Sigmoid colon (tissue), 7 donors: Measurements from ENCODE around the gene YAP1. TPM values are rescaled to one million over a fixed set of nuclear protein-coding genes. Genes with fewer than 3 reads are reported as not detected.

Source experiments
- DNase-seq: peaks from one replicate; pipeline ENCODE4 v3.0.0-alpha.2; 2019
- H3K27ac ChIP-seq, 4 donors: fragments of 200-600 bp; sonication (generic); one replicate each; pipeline ENCODE4 v1.5.1; 2016 to 2019; ENCODE audit warnings: mild to moderate bottlenecking in 1 of 4
- H3K27me3 ChIP-seq, 3 donors: fragments of 200-600 bp; sonication (generic); one replicate each; pipeline ENCODE4 v1.5.1; 2019; ENCODE audit warnings: mild to moderate bottlenecking in 1 of 3
- H3K36me3 ChIP-seq, 4 donors: fragments of 200-600 bp; sonication (generic); one replicate each; pipeline ENCODE4 v1.5.1; 2016 to 2019
- H3K4me1 ChIP-seq, 4 donors: fragments of 200-600 bp; sonication (generic); one replicate each; pipeline ENCODE4 v1.5.1; 2017 to 2019
- H3K4me3 ChIP-seq, 4 donors: fragments of 200-600 bp; sonication (generic); one replicate each; pipeline ENCODE4 v1.5.1; 2017 to 2019; ENCODE audit warnings: mild to moderate bottlenecking in 2 of 4, moderate library complexity in 1 of 4
- H3K9me3 ChIP-seq, 4 donors: fragments of 200-600 bp in 3 of 4; sonication (generic) in 3 of 4; one replicate each; pipeline versions ENCODE4 v1.5.1 to v1.6.1; 2013 to 2019
- EP300 ChIP-seq, 4 donors: sonication (generic); formaldehyde crosslinking; IDR thresholded peaks; one replicate each; pipeline ENCODE4 v1.6.1; 2017; ENCODE audit warnings: antibody characterized with exemption in 4 of 4
- POLR2A ChIP-seq, 2 donors: fragments of 450-650 bp; IDR thresholded peaks; one replicate each; pipeline ENCODE4 v1.6.1; 2016; ENCODE audit warnings: antibody characterized with exemption in 2 of 2, mild to moderate bottlenecking in 2 of 2, moderate library complexity in 2 of 2
- POLR2AphosphoS5 ChIP-seq, 4 donors: sonication (generic); formaldehyde crosslinking; IDR thresholded peaks; one replicate each; pipeline ENCODE4 v1.6.1; 2017; ENCODE audit warnings: antibody characterized with exemption in 4 of 4
- WGBS, 2 donors: extraction: QIAGEN DNeasy Blood & Tissue Kit; methylation state at CpG; one replicate each; pipeline ENCODE4 v1.1.7; 2013; 5-methylcytosine and 5-hydroxymethylcytosine counted together
- intact Hi-C: fragments of 100-400 bp; cut with DNase I; formaldehyde crosslinking; loops from one replicate; pipeline ENCODE4 v1.15.1; 2023
- polyA plus RNA-seq, 3 donors: library from polyadenylated mRNA; stranded (reverse); fragments of 200-250 nt; gene quantifications; one replicate each; pipeline ENCODE4 v1.2.3, GENCODE V29; 2013
- total RNA-seq, 4 donors: library from RNA; depleted of rRNA; stranded (reverse); fragments of >200 nt; gene quantifications; one replicate each; pipeline ENCODE4 v1.1.0, GENCODE V29; 2016
- TF ChIP-seq, protein P1 (sequence below), 4 experiments: fragments of 450-650 bp in 3 of 4; fragments of 200-600 bp in 1 of 4; IDR thresholded peaks; one replicate each; pipeline ENCODE4 v1.5.1; 2016 to 2019; ENCODE audit warnings: antibody characterized with exemption in 4 of 4, mild to moderate bottlenecking in 3 of 4, moderate library complexity in 2 of 4
- donor health status: healthy with polysubstance abuse.
- donor health status: Bipolar disorder and iron deficiency.
- donor health status: healthy.

YAP1 gene
- total and polyA plus RNA-seq, 7 donors = 12.0 to 239 (median 159) TPM

DNA sequence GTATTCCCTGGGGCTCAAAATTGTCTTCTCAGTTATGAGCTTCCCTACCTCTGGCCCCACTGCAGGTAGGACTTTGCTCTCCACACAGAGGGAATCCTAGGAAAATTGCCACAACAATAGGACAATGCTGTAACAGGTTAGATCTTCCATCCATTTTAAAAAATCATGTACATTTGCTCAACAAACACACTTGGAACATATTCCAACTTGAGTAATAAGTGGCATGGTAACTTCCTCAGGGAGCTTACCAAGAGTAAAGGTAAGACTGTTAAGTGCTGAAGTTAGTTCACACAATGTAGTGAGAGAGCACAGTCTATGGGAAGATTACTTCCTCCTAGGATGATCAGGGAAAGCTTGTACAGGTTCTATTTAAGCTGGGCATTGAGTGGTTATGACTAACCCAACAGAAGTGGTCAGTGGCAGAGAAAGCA, 128.2 kb downstream of the YAP1 start:
- Histone ChIP-seq H3K4me3 (no peak overlapping the region), H3K36me3 (peaks cover 0 to 5% (median 0%) of the 10 kb centered on the region in 4 donors), H3K4me1 (peaks cover 0 to 14% (median 4%) of the 10 kb centered on the region in 4 donors), H3K27me3 (no peaks in the 10 kb centered on the region), H3K9me3 (no peaks in the 10 kb centered on the region), H3K27ac (no peak overlapping the region)
- DNase-seq = no peak
- intact Hi-C loops = no loop called here
- TF ChIP-seq EP300 (IDR thresholded peaks at IDR 0.05) (no peak), POLR2AphosphoS5 (IDR thresholded peaks at IDR 0.05) (no peak), POLR2A (IDR thresholded peaks at IDR 0.05) (no peak)
- TF ChIP-seq, protein P1, sequence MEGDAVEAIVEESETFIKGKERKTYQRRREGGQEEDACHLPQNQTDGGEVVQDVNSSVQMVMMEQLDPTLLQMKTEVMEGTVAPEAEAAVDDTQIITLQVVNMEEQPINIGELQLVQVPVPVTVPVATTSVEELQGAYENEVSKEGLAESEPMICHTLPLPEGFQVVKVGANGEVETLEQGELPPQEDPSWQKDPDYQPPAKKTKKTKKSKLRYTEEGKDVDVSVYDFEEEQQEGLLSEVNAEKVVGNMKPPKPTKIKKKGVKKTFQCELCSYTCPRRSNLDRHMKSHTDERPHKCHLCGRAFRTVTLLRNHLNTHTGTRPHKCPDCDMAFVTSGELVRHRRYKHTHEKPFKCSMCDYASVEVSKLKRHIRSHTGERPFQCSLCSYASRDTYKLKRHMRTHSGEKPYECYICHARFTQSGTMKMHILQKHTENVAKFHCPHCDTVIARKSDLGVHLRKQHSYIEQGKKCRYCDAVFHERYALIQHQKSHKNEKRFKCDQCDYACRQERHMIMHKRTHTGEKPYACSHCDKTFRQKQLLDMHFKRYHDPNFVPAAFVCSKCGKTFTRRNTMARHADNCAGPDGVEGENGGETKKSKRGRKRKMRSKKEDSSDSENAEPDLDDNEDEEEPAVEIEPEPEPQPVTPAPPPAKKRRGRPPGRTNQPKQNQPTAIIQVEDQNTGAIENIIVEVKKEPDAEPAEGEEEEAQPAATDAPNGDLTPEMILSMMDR (IDR thresholded peaks at IDR 0.05) = no peak

DNA sequence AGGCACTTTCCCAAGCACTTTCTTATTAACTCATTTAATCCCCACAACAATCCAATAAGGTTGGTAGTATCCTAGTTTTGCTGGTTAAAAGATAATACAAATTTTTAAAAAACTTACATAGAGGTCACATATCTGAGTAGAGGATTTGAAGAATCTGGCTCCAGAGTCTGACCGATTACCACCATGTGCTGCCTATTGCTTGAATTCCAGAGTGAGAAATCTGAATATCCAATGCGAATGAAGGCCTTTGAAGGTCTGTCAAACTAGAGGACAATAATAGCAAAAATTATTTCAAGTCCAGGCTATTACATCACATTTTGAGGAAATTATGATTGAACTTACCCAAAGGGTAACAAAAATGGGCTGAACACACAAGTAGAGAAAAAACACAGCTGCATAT, 129.2 kb downstream of the YAP1 start:
- no peak for TF ChIP-seq POLR2A (IDR thresholded peaks at IDR 0.05)
- no peaks in the 10 kb centered on the region for H3K27me3 ChIP-seq
- H3K4me3 ChIP-seq = no peak overlapping the region
- intact Hi-C loops = no loop called here
- no peak overlapping the region for H3K27ac ChIP-seq
- H3K36me3 ChIP-seq = no peaks in the 10 kb centered on the region
- H3K4me1 ChIP-seq = peaks cover 0 to 14% (median 4%) of the 10 kb centered on the region in 4 donors
- no peaks in the 10 kb centered on the region for H3K9me3 ChIP-seq
- no peak for DNase-seq
- 92 to 94% methylated on average over 2 of the region's 2 CpGs for WGBS, 2 donors

DNA sequence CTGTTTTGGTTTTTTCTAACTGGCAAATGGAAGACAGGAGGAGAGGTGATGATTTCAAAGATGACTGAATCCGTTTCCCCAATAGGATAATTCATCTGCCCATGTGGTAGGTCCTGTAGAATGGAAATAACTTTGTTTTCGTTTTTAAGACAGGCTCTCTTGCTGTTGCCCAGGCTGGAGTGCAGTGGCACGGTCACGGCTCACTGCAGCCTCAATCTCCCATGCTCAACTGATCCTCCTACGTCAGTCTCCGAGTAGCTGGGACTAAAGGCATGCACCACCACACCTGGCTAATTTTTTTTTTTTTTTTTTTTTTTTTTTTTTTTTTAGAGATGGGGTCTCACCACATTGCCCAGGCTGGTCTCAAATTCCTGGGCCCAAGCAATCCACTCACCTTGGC, 129.7 kb downstream of the YAP1 start:
- Histone ChIP-seq H3K36me3 (no peaks in the 10 kb centered on the region), H3K27ac (no peak overlapping the region), H3K27me3 (no peaks in the 10 kb centered on the region), H3K9me3 (no peaks in the 10 kb centered on the region), H3K4me3 (no peak overlapping the region), H3K4me1 (peaks cover 0 to 9% (median 4%) of the 10 kb centered on the region in 4 donors)
- intact Hi-C loops = no loop called here
- 92 to 94% methylated on average over 6 of the region's 6 CpGs for WGBS, 2 donors
- no peak for DNase-seq
- TF ChIP-seq POLR2AphosphoS5 (IDR thresholded peaks at IDR 0.05) (no peak), POLR2A (IDR thresholded peaks at IDR 0.05) (no peak), EP300 (IDR thresholded peaks at IDR 0.05) (no peak)
- TF ChIP-seq, protein P1 (IDR thresholded peaks at IDR 0.05) = no peak

DNA sequence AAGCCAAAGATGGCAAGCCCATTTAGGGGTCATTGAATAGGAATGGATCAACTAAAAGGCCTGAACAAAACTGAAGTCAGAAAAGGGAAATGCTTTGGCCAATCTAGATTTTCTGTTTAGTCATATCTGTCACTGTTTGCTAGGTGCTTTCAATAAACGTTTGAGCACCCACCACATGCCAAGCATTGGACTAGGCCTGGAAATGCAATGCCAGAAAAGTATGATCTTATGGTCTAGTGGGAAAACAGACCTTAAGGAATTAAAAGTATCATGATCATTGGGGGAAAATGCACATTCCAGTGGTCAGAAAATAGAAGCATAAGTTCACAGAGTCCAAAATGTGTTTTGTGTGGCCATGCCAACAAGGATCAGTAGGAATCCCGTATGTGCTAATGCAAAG, 130.3 kb downstream of the YAP1 start:
- H3K4me1 ChIP-seq = peaks cover 0 to 7% (median 4%) of the 10 kb centered on the region in 4 donors
- no peak overlapping the region for H3K4me3 ChIP-seq
- intact Hi-C loops = no loop called here
- no peaks in the 10 kb centered on the region for H3K27me3 ChIP-seq
- H3K27ac ChIP-seq = no peak overlapping the region
- H3K9me3 ChIP-seq = no peaks in the 10 kb centered on the region
- WGBS, 2 donors = 47 to 49% methylated on average over 2 of the region's 2 CpGs
- no peak for DNase-seq
- TF ChIP-seq, protein P1 (IDR thresholded peaks at IDR 0.05) = no peak
- TF ChIP-seq EP300 (IDR thresholded peaks at IDR 0.05) (no peak), POLR2A (IDR thresholded peaks at IDR 0.05) (no peak), POLR2AphosphoS5 (IDR thresholded peaks at IDR 0.05) (no peak)
- H3K36me3 ChIP-seq = no peaks in the 10 kb centered on the region

DNA sequence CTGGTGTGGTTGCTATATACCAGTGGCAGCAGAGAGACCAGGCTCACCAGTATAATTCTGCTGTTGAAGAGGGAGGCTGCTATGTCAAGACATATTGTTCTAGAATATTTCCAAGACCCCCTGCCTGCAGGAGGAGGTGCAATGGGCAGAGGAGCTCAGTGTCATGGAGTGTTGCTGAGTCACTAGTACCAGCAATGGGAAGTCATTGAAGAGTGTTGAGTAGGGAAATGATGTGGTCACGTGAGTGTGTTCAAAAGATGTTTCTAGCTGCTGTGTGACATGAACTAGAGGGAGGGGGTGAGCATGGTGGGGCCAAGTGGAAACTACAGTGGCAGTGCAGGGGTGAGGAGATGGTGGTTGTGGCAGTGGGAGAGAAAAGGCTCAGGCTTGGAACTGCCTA, 130.8 kb downstream of the YAP1 start:
- no peak overlapping the region for H3K27ac ChIP-seq
- TF ChIP-seq POLR2A (IDR thresholded peaks at IDR 0.05) (no peak), POLR2AphosphoS5 (IDR thresholded peaks at IDR 0.05) (no peak)
- peaks cover 0 to 7% (median 4%) of the 10 kb centered on the region in 4 donors for H3K4me1 ChIP-seq
- WGBS, 2 donors = 37 to 87% methylated on average over 1 of the region's 1 CpG
- H3K4me3 ChIP-seq = no peak overlapping the region
- H3K9me3 ChIP-seq = no peaks in the 10 kb centered on the region
- no peak for DNase-seq
- intact Hi-C loops = no loop called here
- H3K27me3 ChIP-seq = no peaks in the 10 kb centered on the region
- no peaks in the 10 kb centered on the region for H3K36me3 ChIP-seq

DNA sequence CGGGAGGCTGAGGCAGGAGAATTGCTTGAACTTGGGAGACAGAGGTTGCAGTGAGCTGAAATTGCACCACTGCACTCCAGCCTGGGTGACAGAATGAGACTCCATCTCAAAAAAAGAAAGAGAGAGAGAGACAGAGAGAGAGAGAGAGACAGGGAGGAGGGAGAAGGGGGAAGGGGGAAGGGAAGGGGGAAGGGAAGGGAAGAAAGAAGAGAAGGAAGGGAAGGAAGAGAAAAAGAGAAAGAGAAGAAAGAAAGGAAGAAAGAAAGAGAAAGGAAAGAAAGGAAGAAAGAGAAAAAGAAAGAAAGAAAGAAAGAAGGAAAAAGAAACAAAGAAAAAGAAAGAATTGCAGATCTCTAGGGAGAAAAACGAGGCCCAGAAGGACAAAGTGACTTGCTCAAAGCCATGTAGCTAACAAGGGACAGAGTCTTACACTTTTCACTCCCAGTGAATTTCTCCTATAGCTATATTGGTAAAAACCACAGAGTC, 133.2 kb downstream of the YAP1 start:
- DNase-seq = no peak
- intact Hi-C loops = no loop called here
- Histone ChIP-seq H3K4me1 (peaks cover 0 to 7% (median 4%) of the 10 kb centered on the region in 4 donors), H3K36me3 (no peaks in the 10 kb centered on the region), H3K9me3 (no peaks in the 10 kb centered on the region), H3K27ac (no peak overlapping the region), H3K4me3 (no peak overlapping the region), H3K27me3 (no peaks in the 10 kb centered on the region)
- WGBS, 2 donors = 82 to 91% methylated on average over 2 of the region's 2 CpGs
- TF ChIP-seq POLR2AphosphoS5 (IDR thresholded peaks at IDR 0.05) (no peak), POLR2A (IDR thresholded peaks at IDR 0.05) (no peak), EP300 (IDR thresholded peaks at IDR 0.05) (no peak)
- TF ChIP-seq, protein P1 (IDR thresholded peaks at IDR 0.05) = no peak
